K562 (cell line): ENCODE measurements around the gene MTHFR. TPM values are rescaled to one million over a fixed set of nuclear protein-coding genes. Genes with fewer than 3 reads are reported as not detected.

Source experiments
- BRCA1 ChIP-seq, 2 experiments: fragments of 450-650 bp in 1 of 2; sonication (generic) in 1 of 2; formaldehyde crosslinking in 1 of 2; IDR thresholded peaks; 2 replicates each; pipeline versions ENCODE4 v1.5.0 to v1.6.1; 2017 to 2020; ENCODE audit warnings: mild to moderate bottlenecking in 1 of 2, missing genetic modification reagents in 1 of 2
- CBX5 ChIP-seq: IDR thresholded peaks from 2 replicates; pipeline ENCODE4 v1.6.1; 2014; ENCODE audit warnings: low read depth, borderline replicate concordance
- CLOCK ChIP-seq: fragments of 250-450 bp; sonication (Bioruptor Pico); IDR thresholded peaks from 2 replicates; pipeline ENCODE4 v1.4.0; 2020; ENCODE audit warnings: mild to moderate bottlenecking, moderate library complexity, borderline replicate concordance
- KDM2B ChIP-seq: fragments of 250-450 bp; sonication (Bioruptor Pico); IDR thresholded peaks from 2 replicates; pipeline ENCODE4 v1.8.0; 2021; ENCODE audit warnings: mild to moderate bottlenecking, moderate library complexity
- MAFK ChIP-seq: IDR thresholded peaks from 2 replicates; pipeline ENCODE4 v1.6.1; 2011; ENCODE audit warnings: low read length, improper control_type of control experiment
- MCM5 ChIP-seq: fragments of 450-650 bp; IDR thresholded peaks from 2 replicates; pipeline ENCODE4 v1.6.1; 2016; ENCODE audit warnings: low read depth
- MTA2 ChIP-seq: fragments of 450-650 bp; IDR thresholded peaks from 2 replicates; pipeline ENCODE4 v1.6.1; 2016; ENCODE audit warnings: low read depth
- POU5F1 ChIP-seq: fragments of 150-350 bp; IDR thresholded peaks from 2 replicates; pipeline ENCODE4 v1.6.1; 2014; ENCODE audit warnings: borderline replicate concordance, low read length, low read depth, mild to moderate bottlenecking; ENCODE audit not compliant: partially characterized antibody
- PTBP1 ChIP-seq: fragments of 200-400 bp; formaldehyde crosslinking; IDR thresholded peaks from 2 replicates; pipeline ENCODE4 v1.6.1; 2017; ENCODE audit warnings: low read depth, low read length
- SP2 ChIP-seq: IDR thresholded peaks from 2 replicates; pipeline ENCODE4 v1.6.1; 2011; ENCODE audit warnings: mild to moderate bottlenecking, low read depth, low read length, moderate library complexity; ENCODE audit not compliant: poor library complexity, severe bottlenecking; ENCODE audit errors: extremely low read depth
- TAF9B ChIP-seq: fragments of 450-650 bp; IDR thresholded peaks from 2 replicates; pipeline ENCODE4 v1.6.1; 2018; ENCODE audit warnings: mild to moderate bottlenecking; ENCODE audit not compliant: partially characterized antibody
- UBTF ChIP-seq, 2 experiments: IDR thresholded peaks; 2 replicates each; pipeline ENCODE4 v1.6.1; 2012; ENCODE audit warnings: improper control_type of control experiment in 2 of 2, low read depth in 2 of 2, low read length in 2 of 2, borderline replicate concordance in 1 of 2
- WHSC1 ChIP-seq: IDR thresholded peaks from one replicate; pipeline ENCODE4 v1.6.1; 2012; ENCODE audit warnings: low read length, control low read depth, inconsistent platforms
- ZBTB1 ChIP-seq: sonication (generic); formaldehyde crosslinking; IDR thresholded peaks from 2 replicates; pipeline ENCODE4 v1.8.1; 2023; ENCODE audit warnings: missing genetic modification reagents, low read depth, mild to moderate bottlenecking, borderline replicate concordance
- ZNF589 ChIP-seq: fragments of 200-800 bp; sonication (Bioruptor generic); IDR thresholded peaks from 2 replicates; pipeline ENCODE4 v1.6.1; 2016; ENCODE audit warnings: low read depth, missing genetic modification characterization, missing compliant biosample characterization
- ZNF639 ChIP-seq, 2 experiments: fragments of 200-800 bp in 1 of 2; sonication (Bioruptor generic) in 1 of 2; sonication (generic) in 1 of 2; formaldehyde crosslinking in 1 of 2; IDR thresholded peaks in 1 of 2; conservative IDR thresholded peaks in 1 of 2; 2 replicates each; pipeline versions ENCODE4 v1.5.0 to v1.6.1; 2016 to 2020; ENCODE audit warnings: missing compliant biosample characterization in 1 of 2, missing genetic modification characterization in 1 of 2, missing genetic modification reagents in 1 of 2
- polyA plus RNA-seq, 8 experiments: library from polyadenylated mRNA; depleted of rRNA in 4 of 8; stranded (reverse) in 5 of 8; unstranded in 3 of 8; fragments of >200 nt; fragmentation: Nextera tagmentation in 2 of 8; fragmentation: Illumina TruSeq in 1 of 8; extraction: Ambion mirVana in 2 of 8; extraction: Trizol in 1 of 8; gene quantifications; 2 replicates each; pipeline versions ENCODE4 v1.2.1 to v1.2.3, GENCODE V29; 2011 to 2014; ENCODE audit warnings: inconsistent platforms in 1 of 8, missing spikeins in 1 of 8
- total RNA-seq, 7 experiments: library from RNA; depleted of rRNA in 6 of 7; stranded (reverse); fragments of >200 nt in 6 of 7; fragmentation: Illumina TruSeq in 2 of 7; extraction: Trizol in 2 of 7; gene quantifications; 2 replicates each; pipeline versions ENCODE4 v1.2.1 to v1.2.3, GENCODE V29; 2011 to 2021; ENCODE audit warnings: low replicate concordance in 1 of 7
- TF ChIP-seq, protein P1 (sequence below): sonication (generic); formaldehyde crosslinking; IDR thresholded peaks from 2 replicates; pipeline ENCODE4 v1.8.1; 2022; ENCODE audit warnings: missing genetic modification reagents
- TF ChIP-seq, protein P2 (sequence below): fragments of 250-450 bp; sonication (Bioruptor Pico); IDR thresholded peaks from 2 replicates; pipeline ENCODE4 v1.8.0; 2022; ENCODE audit warnings: inconsistent platforms

The MTHFR gene
- total and polyA plus RNA-seq, 9 of the 15 experiments (the other 6 are each of a cell fraction or from before 2014, with no cell fraction given) = 5.0 to 104 (median 62.6) TPM

- TF ChIP-seq ZBTB1 (CRISPR knock-in tag) (no peak), CBX5 (no peak), MCM5 (no peak), BRCA1 (IDR thresholded peaks at IDR 0.05) (no peak), BRCA1 (CRISPR knock-in tag; IDR thresholded peaks at IDR 0.05) (no peak), UBTF (IDR thresholded peaks at IDR 0.05; ENCODE audit: borderline replicate concordance in 1 of 2, low read depth in 2 of 2, low read length in 2 of 2) (0 out of 4 replicates have a peak, but pooled peaks of 1 of the 2 experiments have one; percentile 37), PTBP1 (0 out of 2 replicates have a peak, but pooled peaks have one; percentile 26), MAFK (no peak), WHSC1 (no peak), TAF9B (no peak), SP2 (no peak), MTA2 (peak; percentile 77), POU5F1 (no peak), ZNF639 (CRISPR knock-in tag; conservative IDR thresholded peaks at IDR 0.05 in 1 of 2, IDR thresholded peaks at IDR 0.05 in 1 of 2) (peak in 1 of 2 experiments; percentile 66; a peak in 1 of 4 replicates), CLOCK (no peak), KDM2B (CRISPR knock-in tag) (no peak), ZNF589 (CRISPR knock-in tag) (no peak)
- TF ChIP-seq, protein P1, sequence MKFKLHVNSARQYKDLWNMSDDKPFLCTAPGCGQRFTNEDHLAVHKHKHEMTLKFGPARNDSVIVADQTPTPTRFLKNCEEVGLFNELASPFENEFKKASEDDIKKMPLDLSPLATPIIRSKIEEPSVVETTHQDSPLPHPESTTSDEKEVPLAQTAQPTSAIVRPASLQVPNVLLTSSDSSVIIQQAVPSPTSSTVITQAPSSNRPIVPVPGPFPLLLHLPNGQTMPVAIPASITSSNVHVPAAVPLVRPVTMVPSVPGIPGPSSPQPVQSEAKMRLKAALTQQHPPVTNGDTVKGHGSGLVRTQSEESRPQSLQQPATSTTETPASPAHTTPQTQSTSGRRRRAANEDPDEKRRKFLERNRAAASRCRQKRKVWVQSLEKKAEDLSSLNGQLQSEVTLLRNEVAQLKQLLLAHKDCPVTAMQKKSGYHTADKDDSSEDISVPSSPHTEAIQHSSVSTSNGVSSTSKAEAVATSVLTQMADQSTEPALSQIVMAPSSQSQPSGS (CRISPR knock-in tag) = no peak
- TF ChIP-seq, protein P2, sequence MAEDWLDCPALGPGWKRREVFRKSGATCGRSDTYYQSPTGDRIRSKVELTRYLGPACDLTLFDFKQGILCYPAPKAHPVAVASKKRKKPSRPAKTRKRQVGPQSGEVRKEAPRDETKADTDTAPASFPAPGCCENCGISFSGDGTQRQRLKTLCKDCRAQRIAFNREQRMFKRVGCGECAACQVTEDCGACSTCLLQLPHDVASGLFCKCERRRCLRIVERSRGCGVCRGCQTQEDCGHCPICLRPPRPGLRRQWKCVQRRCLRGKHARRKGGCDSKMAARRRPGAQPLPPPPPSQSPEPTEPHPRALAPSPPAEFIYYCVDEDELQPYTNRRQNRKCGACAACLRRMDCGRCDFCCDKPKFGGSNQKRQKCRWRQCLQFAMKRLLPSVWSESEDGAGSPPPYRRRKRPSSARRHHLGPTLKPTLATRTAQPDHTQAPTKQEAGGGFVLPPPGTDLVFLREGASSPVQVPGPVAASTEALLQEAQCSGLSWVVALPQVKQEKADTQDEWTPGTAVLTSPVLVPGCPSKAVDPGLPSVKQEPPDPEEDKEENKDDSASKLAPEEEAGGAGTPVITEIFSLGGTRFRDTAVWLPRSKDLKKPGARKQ (CRISPR knock-in tag) = no peak
Measured at GRCh38 chr1:11802616-11802972, 3.2 kb downstream of the MTHFR start (continued).
